IPS-20b (cell line): Measurements from ENCODE around the gene KRIT1.
"Not testable (repeated sequence)": the region's sequence is repeated elsewhere in the genome, so short reads cannot be mapped to it uniquely, and the experiment has no call there.

Experiments used
- H3K27ac ChIP-seq: one replicate; pipeline ENCODE4 v1.5.1; 2013; ENCODE audit warnings: low read length
- H3K27me3 ChIP-seq: 2 replicates; pipeline ENCODE4 v1.6.1; 2013; ENCODE audit warnings: mild to moderate bottlenecking, low read length, inconsistent platforms; ENCODE audit not compliant: insufficient read depth
- H3K36me3 ChIP-seq: 2 replicates; pipeline ENCODE4 v1.6.1; 2013; ENCODE audit warnings: low read depth, mild to moderate bottlenecking, inconsistent platforms, low read length, moderate library complexity; ENCODE audit not compliant: insufficient read depth
- H3K4me1 ChIP-seq: 2 replicates; pipeline ENCODE4 v1.6.1; 2013; ENCODE audit warnings: mild to moderate bottlenecking, control low read depth, inconsistent platforms, low read length, moderate library complexity; ENCODE audit not compliant: insufficient read depth
- H3K4me3 ChIP-seq: 2 replicates; pipeline ENCODE4 v1.5.1; 2013; ENCODE audit warnings: mild to moderate bottlenecking, low read length, inconsistent platforms
- H3K9ac ChIP-seq: 2 replicates; pipeline ENCODE4 v1.6.1; 2013; ENCODE audit warnings: low read depth, mild to moderate bottlenecking, inconsistent platforms, low read length, moderate library complexity
- H3K9me3 ChIP-seq: 2 replicates; pipeline ENCODE4 v1.6.1; 2013; ENCODE audit warnings: mild to moderate bottlenecking, low read depth, low read length, inconsistent platforms; ENCODE audit not compliant: insufficient read depth

KRIT1 gene

DNA sequence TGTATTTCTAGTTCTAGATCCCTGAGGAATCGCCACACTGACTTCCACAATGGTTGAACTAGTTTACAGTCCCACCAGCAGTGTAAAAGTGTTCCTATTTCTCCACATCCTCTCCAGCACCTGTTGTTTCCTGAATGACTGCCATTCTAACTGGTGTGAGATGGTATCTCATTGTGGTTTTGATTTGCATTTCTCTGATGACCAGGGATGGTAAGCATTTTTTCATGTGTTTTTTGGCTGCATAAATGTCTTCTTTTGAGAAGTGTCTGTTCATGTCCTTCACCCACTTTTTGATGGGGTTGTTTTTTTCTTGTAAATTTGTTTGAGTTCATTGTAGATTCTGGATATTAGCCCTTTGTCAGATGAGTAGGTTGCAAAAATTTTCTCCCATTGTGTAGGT, 61.4 kb downstream of the KRIT1 start:
- H3K4me3 ChIP-seq, H3K4me1 ChIP-seq, H3K9ac ChIP-seq, H3K27ac ChIP-seq, H3K36me3 ChIP-seq: not testable (repeated sequence)
- peaks cover 23% of the 10 kb centered on the region for H3K9me3 ChIP-seq
- H3K27me3 ChIP-seq = peaks cover 13% of the 10 kb centered on the region

DNA sequence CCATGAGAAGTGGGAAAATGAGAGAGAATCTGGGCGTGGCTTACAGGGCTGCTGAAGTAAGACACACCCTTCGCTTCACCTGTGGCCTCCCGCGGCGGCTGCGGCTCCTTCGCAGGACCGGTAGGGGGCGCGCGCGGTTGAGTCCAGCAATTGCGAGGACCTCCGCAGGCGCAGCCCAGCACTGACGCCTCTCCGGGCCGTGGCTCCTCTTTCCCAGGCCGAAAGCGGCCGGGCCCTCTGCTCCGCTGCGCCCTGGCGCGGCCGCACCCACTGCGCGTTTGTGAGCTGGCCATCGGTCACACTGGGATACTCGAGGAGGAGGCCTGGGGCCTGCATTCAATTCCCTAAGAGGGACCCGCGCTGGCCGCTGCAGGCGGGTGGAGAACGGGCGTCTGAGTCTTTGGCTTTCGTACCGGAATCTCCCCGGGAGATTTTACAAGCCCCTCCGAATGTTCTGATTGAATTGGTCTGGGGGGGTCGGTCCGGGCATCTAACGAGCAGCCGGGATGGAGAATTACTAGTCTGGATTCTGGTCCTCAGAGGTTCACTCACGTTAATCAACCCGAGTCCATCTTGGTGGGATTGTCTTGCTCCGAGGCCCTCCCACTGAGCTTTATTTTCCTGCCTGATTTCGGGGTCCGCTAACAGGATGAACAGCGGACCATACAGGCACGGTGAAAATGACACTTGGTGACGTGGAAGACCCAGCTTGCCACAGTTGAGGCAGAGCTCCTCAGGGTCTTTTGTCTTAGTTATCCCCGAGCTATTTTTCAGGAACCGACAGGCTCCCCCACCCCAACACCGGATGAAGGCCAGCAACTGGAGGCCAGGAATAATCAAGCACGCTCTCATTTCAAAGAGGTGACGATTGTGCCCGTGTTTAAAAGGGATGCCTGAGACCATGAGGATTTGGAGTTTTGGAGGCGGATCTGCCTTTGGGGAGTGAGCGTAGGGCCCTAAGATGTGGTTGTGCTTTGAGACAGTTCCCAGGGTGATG, 66.5 kb downstream of the KRIT1 start, which contains the start of gene LRRD1:
Gene LRRD1, minus strand, starts transcription at position 215 of the 997 bp plus-strand sequence. CDS start 13,940 bp downstream, outside the sequence.
- no peaks in the 10 kb centered on the region for H3K36me3 ChIP-seq
- peak within 1 kb of the TSS; percentile 52; the same call in 1 of the 2 replicates for H3K9ac ChIP-seq
- no peaks in the 10 kb centered on the region for H3K4me1 ChIP-seq
- peaks cover 15% of the 10 kb centered on the region for H3K27me3 ChIP-seq
- H3K27ac ChIP-seq = no peak within 1 kb of the TSS
- peaks cover 14% of the 10 kb centered on the region for H3K9me3 ChIP-seq
- H3K4me3 ChIP-seq = peak within 1 kb of the TSS; percentile 58; the same call in 1 of the 2 replicates

DNA sequence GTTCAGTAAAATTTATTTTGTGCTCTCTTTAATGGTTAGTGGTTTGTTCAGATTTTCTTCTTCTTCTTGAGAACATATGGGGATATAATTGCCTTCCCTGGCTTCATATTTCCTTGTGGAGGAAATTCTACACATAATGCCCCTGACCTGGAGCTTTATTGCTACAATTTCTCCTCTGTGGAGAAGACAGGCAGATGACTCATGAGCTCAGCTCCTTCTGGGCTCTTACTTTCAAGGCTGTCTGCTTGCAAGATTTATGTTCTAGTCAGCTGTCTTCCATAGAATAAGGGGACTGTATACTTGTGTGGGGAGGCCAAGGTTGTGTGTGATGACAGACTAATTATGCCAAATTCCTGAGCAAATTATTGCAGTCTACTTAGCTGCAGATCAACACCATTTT, 68.4 kb downstream of the KRIT1 start:
- no peak overlapping the region for H3K27ac ChIP-seq

DNA sequence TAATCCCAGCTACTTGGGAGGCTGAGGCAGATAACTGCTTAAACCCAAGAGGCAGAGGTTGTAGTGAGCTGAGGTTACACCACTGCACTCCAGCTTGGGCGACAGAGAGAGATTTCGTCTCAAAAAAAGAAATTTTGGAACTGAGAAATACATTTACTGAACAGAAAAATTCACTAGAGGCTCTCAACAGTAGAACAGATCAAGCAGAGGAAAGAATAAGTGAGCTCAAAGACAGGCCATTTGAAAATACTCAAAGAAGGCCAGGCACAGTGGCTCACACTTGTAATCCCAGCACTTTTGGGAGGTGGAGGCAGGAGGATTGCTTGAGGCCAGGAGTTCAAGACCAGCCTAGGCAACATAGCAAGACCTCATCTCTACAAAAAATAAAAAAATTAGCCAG, 76.2 kb downstream of the KRIT1 start:
- not testable (repeated sequence) for H3K27ac ChIP-seq, H3K4me3 ChIP-seq, H3K9me3 ChIP-seq, H3K36me3 ChIP-seq, H3K4me1 ChIP-seq, H3K9ac ChIP-seq, H3K27me3 ChIP-seq

More for the DNA sequence above, 68.4 kb downstream of the KRIT1 start:
- Histone ChIP-seq H3K27me3 (peaks cover 15% of the 10 kb centered on the region), H3K4me3 (no peak overlapping the region), H3K9me3 (peaks cover 5% of the 10 kb centered on the region; the same call in 1 of the 2 replicates), H3K36me3 (no peaks in the 10 kb centered on the region), H3K4me1 (no peaks in the 10 kb centered on the region), H3K9ac (no peak overlapping the region)

DNA sequence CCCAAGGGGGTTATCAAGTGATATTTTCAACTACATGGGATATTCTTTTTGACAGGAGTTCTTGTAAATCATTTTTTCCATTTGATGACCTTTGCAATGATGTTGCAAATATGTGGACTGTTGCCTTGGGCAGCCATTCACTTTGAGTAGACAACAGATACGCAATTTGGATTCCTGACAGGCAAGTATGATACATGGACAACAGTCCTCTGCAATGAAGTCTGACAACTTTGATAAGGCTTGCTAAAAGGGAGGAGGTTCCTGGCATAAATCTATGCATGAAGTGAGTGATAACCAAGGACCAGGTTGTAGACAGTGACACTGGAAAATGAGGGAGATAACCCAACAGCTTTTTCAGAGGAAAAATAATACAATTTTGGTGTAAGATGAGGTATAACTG, 84.4 kb downstream of the KRIT1 start:
- Histone ChIP-seq H3K4me1 (no peaks in the 10 kb centered on the region), H3K4me3 (no peak overlapping the region), H3K36me3 (no peaks in the 10 kb centered on the region), H3K27me3 (no peaks in the 10 kb centered on the region), H3K9me3 (no peaks in the 10 kb centered on the region), H3K9ac (no peak overlapping the region), H3K27ac (no peak overlapping the region)

DNA sequence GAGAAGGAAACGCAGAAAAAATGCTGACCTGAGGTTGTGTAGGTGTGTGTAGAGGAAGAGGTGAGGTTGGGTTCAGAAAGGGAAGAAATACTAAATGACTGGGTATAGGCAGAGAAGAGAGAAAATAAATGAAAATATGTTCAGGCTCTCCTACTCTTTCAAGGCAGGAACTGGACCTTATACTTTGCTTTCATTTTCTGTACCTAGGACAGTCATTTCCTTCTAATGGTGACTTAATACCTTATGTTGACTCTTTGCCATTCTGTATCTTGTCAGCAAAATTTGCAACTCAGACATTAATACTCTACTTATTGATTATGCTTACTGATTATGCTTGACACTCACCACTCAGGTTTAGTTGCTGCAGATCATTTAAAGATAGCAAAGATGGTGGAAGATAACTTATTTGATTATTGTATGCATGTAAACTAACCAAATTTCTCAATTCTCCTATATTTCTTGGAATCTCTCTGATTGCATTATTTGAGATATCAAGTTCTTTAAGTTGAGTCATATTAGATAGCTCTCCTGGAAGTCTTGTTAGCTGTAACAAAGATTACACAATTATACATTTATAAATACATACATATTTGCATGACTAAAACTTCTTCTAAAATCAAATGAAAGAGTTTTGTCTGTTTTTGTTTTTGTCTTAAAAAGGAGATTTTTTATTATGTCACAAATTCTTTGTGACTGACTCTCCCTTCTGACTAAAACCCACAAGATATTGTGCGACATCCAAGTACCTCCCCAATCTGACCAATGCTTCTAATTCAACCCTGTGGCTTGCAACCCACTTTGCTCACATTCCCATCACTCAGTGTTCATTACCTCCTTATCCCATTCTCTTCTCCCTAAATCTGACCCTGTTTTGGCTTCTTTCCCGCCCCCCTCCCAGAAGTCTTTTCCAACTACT, 86.8 kb downstream of the KRIT1 start:
- no peak overlapping the region for H3K4me3 ChIP-seq
- H3K36me3 ChIP-seq = no peaks in the 10 kb centered on the region
- no peaks in the 10 kb centered on the region for H3K9me3 ChIP-seq
- no peak overlapping the region for H3K9ac ChIP-seq
- no peak overlapping the region for H3K27ac ChIP-seq
- H3K4me1 ChIP-seq = no peaks in the 10 kb centered on the region
- no peaks in the 10 kb centered on the region for H3K27me3 ChIP-seq

DNA sequence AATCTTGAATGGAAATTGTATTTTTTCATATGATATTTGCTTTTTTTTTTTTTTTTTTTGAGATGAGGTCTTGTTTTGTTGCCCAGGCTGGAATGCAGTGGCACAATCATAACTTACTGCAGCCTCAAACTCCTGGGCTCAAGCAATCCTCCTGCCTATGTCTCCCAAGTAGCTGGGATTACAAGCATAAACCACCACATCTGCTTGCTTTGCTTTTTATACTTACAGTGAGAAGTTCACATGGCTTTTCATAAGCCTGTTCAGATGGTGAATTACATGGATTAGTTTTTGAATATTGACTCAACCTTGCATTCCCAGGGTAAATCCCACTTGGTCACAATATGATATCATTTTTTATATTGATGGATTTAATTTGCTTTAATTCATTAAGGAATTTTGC, 88.7 kb downstream of the KRIT1 start:
- Histone ChIP-seq H3K27me3 (no peaks in the 10 kb centered on the region), H3K27ac (no peak overlapping the region), H3K36me3 (no peaks in the 10 kb centered on the region), H3K4me1 (no peaks in the 10 kb centered on the region), H3K9me3 (no peaks in the 10 kb centered on the region), H3K4me3 (no peak overlapping the region), H3K9ac (no peak overlapping the region)

DNA sequence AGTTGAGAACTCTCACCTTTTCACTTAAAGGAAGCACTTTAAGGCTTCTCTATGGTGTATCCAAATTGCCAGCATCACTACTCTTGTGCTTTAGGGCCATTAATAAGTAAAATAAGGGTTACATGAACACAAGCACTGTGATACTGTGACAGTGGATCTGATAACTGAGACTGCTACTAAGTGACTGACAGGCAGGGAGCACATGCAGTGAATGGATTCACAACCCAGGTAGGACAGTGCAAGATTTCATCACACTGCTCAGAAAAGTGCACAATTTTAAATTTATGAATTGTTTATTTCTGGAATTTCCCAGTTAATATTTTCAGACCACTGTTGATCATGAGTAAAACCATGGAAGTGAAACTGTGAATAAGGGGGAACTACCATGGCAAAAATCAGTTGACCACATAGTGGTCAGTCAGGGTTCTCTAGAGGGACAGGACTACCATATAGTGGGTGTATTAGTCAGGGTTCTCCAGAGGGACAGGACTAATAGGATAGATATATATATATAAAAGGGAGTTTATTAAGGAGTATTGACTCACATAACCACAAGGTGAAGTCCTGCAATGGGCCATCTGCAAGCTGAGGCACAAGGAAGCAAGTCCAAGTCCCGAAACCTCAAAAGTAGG, 90.5 kb downstream of the KRIT1 start:
- Histone ChIP-seq H3K4me3 (no peak overlapping the region), H3K9ac (no peak overlapping the region), H3K9me3 (no peaks in the 10 kb centered on the region), H3K27ac (no peak overlapping the region), H3K4me1 (no peaks in the 10 kb centered on the region), H3K36me3 (no peaks in the 10 kb centered on the region), H3K27me3 (no peaks in the 10 kb centered on the region)

DNA sequence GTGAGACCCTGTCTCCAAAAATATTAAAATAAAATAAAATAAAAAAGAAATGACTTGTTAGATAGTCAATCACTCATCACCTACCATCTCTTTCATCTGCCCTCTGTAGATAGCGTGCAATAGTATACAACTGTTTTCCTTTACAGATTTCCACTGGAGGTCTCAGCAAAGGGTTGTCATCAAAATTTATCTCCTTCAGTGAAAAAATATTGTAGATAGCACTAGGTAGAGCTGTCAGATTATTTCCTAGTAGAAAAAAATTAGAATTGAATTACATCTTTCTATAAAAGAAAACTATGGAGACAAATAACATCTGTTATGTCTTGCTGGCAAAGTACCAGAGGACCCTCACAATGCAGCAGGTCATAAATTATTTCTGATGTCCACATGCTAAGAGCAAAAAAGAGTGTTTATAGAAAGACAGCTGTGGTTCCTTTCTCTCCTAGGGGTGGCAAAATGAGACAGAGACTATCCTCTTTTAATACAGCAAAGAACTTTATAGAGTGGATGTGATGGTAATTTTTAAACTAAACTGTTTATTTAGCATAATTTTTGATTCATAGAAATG, 95.2 kb downstream of the KRIT1 start:
- no peaks in the 10 kb centered on the region for H3K27me3 ChIP-seq
- H3K36me3 ChIP-seq = no peaks in the 10 kb centered on the region
- H3K9ac ChIP-seq = no peak overlapping the region
- no peak overlapping the region for H3K4me3 ChIP-seq
- H3K27ac ChIP-seq = no peak overlapping the region
- no peaks in the 10 kb centered on the region for H3K4me1 ChIP-seq
- H3K9me3 ChIP-seq = no peaks in the 10 kb centered on the region

DNA sequence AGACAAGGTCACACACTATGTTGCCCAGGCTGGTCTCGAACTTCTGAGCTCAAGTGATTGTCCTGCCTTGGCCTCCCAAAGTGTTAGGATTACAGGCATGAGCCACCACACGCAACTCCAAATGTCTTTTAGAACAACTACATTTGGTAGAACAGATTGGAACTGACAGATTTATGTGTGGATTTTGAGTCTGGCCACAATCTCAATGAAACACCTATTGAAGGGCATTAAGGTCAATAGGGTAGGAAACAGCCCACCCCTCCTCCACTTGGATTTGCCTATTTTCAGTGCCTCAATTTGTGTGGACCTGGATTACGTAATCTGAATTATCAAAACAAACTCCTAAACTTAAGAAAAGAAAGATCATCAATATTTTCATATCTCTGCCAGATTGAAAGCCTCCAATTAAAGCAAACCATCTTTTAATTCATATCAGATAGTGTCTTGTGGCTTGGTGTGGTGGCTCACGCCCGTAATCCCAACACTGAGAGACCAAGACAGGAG, 95.9 kb downstream of the KRIT1 start:
- no peak overlapping the region for H3K4me3 ChIP-seq

More for the DNA sequence above, 95.9 kb downstream of the KRIT1 start:
- Histone ChIP-seq H3K9me3 (no peaks in the 10 kb centered on the region), H3K27me3 (no peaks in the 10 kb centered on the region), H3K4me1 (no peaks in the 10 kb centered on the region), H3K9ac (no peak overlapping the region), H3K36me3 (no peaks in the 10 kb centered on the region), H3K27ac (no peak overlapping the region)
